ENCODE results near the gene TANGO2.

GRCh38 chr22:20107471-20107901, 86.6 kb downstream of the TANGO2 start:
- no peak for TF ChIP-seq TAF1 (IDR thresholded peaks at IDR 0.05; ENCODE audit: low read depth, low read length)
- no peak for TF ChIP-seq POLR2A (IDR thresholded peaks at IDR 0.05; ENCODE audit: low read depth, low read length)
- TF ChIP-seq POLR2AphosphoS5 (IDR thresholded peaks at IDR 0.05; ENCODE audit: low read depth, low read length) = no peak
- TF ChIP-seq POU2F2 (IDR thresholded peaks at IDR 0.05; ENCODE audit: low read depth, low read length) = no peak
- no peak for TF ChIP-seq SPI1 (IDR thresholded peaks at IDR 0.05; ENCODE audit: low read depth, low read length)
